PC-3 (cell line): ENCODE results near the gene CACNA1B.

Experiments
- CTCF ChIP-seq: fragments of 300-600 bp; sonication (generic); conservative IDR thresholded peaks from 2 replicates; pipeline ENCODE4 v1.5.1; 2017; ENCODE audit warnings: antibody characterized with exemption, low read depth, mild to moderate bottlenecking, low read length
- EZH2 ChIP-seq: fragments of 300-600 bp; sonication (generic); IDR thresholded peaks from one replicate; pipeline ENCODE4 v1.6.1; 2017; ENCODE audit warnings: antibody characterized with exemption, mild to moderate bottlenecking, low read length; ENCODE audit not compliant: unreplicated experiment
- EZH2phosphoT487 ChIP-seq: fragments of 300-600 bp; sonication (generic); IDR thresholded peaks from 2 replicates; pipeline ENCODE4 v1.6.1; 2018; ENCODE audit warnings: mild to moderate bottlenecking, antibody characterized with exemption, low read length, borderline replicate concordance

GRCh38 chr9:138122676-138123075 is 245.1 kb downstream of the CACNA1B start:
- no peak for TF ChIP-seq CTCF
- TF ChIP-seq EZH2phosphoT487 = no peak
- no peak for TF ChIP-seq EZH2
